Epithelial cell of esophagus (primary cell): ENCODE results near the gene NINJ2.

Experiments
- DNase-seq: peaks from one replicate; pipeline ENCODE4 v3.0.0; 2010; ENCODE audit warnings: low read depth
- H3K4me3 ChIP-seq: 2 replicates; pipeline ENCODE4 v1.5.1; 2011; ENCODE audit warnings: mild to moderate bottlenecking, low read length, control low read depth
- CTCF ChIP-seq: IDR thresholded peaks from 2 replicates; pipeline ENCODE4 v1.5.1; 2011; ENCODE audit warnings: low read depth, mild to moderate bottlenecking, low read length, control low read depth, inconsistent platforms; ENCODE audit not compliant: insufficient read depth; ENCODE audit errors: missing control alignments

NINJ2 gene

GRCh38 chr12:661720-662486 lies 1.3 kb downstream of the NINJ2 start:
- DNase-seq: no peak
- TF ChIP-seq CTCF: no peak
- no peak overlapping the region for H3K4me3 ChIP-seq

DNA sequence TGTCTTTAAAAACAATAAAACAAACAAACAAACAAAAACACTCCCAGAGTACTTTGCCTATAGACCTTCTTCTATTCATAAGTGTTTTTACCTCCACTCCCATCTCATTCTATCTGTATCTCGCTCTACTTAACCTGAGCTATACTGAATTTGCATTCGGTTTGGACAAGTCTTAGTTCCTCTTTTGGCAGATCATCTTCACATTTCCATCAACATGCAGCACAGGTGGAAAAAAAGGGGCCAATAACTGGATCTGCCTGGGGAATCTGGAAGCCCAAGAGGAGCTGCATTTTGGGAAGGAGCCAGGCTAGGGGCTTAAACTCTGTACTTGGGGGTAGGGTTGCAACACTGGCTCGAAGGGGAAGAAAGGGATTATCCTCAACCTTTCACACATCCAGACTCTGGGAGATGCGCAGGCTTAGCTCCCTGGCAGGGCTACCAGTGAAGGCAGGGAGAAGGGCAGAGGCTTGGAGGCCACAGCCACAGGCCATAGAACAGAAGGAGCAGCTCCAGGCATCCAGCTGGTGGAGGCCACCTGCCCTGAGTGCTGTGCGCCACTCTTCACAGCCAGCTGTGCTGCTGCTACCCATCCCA lies 4.1 kb downstream of the NINJ2 start:
- no peak overlapping the region for H3K4me3 ChIP-seq
- TF ChIP-seq CTCF: no peak
- no peak for DNase-seq

- no peak for TF ChIP-seq CTCF
- no peak overlapping the region for H3K4me3 ChIP-seq
- DNase-seq: no peak
Measured at GRCh38 chr12:650983-651382, 12.3 kb downstream of the NINJ2 start.

GRCh38 chr12:647385-648085 lies 15.7 kb downstream of the NINJ2 start:
- DNase-seq: no peak
- TF ChIP-seq CTCF: no peak
- H3K4me3 ChIP-seq: no peak overlapping the region

DNA sequence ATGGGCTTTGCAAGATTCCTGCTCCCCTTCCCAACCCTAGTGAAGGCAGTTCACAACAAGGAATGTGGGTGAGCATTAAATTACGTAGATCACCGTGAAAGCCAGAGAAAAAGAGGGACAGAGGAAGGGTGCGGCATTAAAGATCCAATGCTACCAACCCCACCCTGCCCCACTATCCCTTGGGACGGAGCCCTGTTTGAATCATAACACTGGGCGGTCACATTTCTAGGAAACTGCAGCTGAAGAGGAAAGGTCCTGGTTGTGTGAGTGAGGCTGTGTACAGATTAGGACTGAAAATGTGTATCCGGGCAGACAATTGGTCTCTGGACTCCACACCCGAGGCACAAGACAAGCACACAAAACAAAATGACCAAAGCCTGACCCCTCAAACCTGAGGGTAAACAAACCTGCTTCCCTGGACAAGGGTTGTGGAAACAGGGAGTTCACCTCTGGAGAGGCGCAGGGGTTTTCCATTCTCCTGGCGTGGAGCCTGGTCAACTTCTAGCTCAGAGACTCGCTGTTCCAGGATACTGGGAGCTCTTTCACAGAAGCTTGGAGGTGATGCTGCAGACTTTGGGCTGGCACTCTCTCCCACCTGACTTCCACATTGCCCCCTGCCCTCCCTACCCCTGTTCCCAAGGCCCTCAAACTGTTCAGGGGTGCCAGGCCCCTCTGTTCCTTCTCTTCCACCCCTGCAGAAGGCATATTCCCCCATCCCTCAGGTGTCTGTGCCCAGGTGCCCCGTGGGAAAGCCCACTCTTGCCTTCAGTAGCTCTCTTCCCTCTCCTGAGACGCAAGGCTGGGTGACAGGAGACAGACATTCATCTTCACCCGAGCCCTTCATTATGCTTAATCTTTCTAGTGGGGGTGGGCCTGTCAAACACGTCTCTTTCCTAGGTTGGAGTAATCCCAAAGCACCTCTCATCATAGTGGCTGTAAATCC lies 16.5 kb downstream of the NINJ2 start:
- no peak for DNase-seq
- TF ChIP-seq CTCF: no peak
- H3K4me3 ChIP-seq: no peak overlapping the region

- TF ChIP-seq CTCF: no peak
- no peak overlapping the region for H3K4me3 ChIP-seq
- DNase-seq: no peak
Measured at GRCh38 chr12:645563-646071, 17.6 kb downstream of the NINJ2 start.
